HCT116 (cell line): ENCODE results near the gene CTR9. TPM values are rescaled to one million over a fixed set of nuclear protein-coding genes. Genes with fewer than 3 reads are reported as not detected.

Experiments
- ATAC-seq: fragments of 200-7000 bp; cut with Tn5 transposase; 2 replicates; pipeline ENCODE4 v1.9.1; 2020; ENCODE audit warnings: mild to moderate bottlenecking, moderate library complexity
- BruUV-seq: library from RNA; stranded (reverse); fragments of 400-500 nt; replicated peaks from 2 replicates; lab custom pipeline; 2021; lab: Mats Ljungman, UMichigan
- CTCF ChIA-PET: fragments of 300-600 bp; sonication (Branson Sonifier 250); formaldehyde crosslinking; loops from one replicate; lab custom pipeline; 2021; ENCODE audit warnings: antibody characterized with exemption; lab: Charles Lee
- POLR2A ChIA-PET: fragments of 300-600, 350-600 bp; sonication (Branson Sonifier 250); formaldehyde crosslinking; loops from one replicate; lab custom pipeline; 2021; ENCODE audit warnings: antibody characterized with exemption; lab: Charles Lee
- RAD21 ChIA-PET, 2 experiments: fragments of 300-600 bp; sonication (Branson Sonifier 250); formaldehyde crosslinking; loops; one replicate each; lab custom pipeline; 2023; ENCODE audit warnings: low total read pairs in 2 of 2; ENCODE audit not compliant: uncharacterized antibody in 2 of 2, unreplicated experiment in 2 of 2, low non-redundant PET in 1 of 2; lab: Charles Lee
- DNase-seq: peaks from one replicate; pipeline ENCODE4 v3.0.0-alpha.2; 2010; ENCODE audit warnings: low read depth, low spot score
- H2AFZ ChIP-seq: fragments of 200-600 bp; shearing (Covaris generic), sonication (generic); 2 replicates; pipeline ENCODE4 v1.6.1; 2017; ENCODE audit warnings: low read depth, mixed run types, mixed read lengths, antibody characterized with exemption, low read length; ENCODE audit not compliant: poor library complexity, severe bottlenecking
- H3K27ac ChIP-seq: 2 replicates; pipeline ENCODE4 v1.5.1; 2012; ENCODE audit warnings: low read depth, low read length
- H3K27me3 ChIP-seq: fragments of 200-600 bp; sonication (generic); 2 replicates; pipeline ENCODE4 v1.6.1; 2016; ENCODE audit warnings: mixed run types, low read length, mixed read lengths; ENCODE audit not compliant: insufficient read depth
- H3K36me3 ChIP-seq, 2 experiments: fragments of 200-500 bp in 1 of 2; fragments of 200-600 bp in 1 of 2; sonication (Bioruptor generic) in 1 of 2; sonication (generic) in 1 of 2; 2 replicates each; pipeline versions ENCODE4 v1.5.1 to v1.6.1; 2014 to 2016; ENCODE audit warnings: low read length in 2 of 2, inconsistent platforms in 1 of 2, mixed read lengths in 1 of 2, mixed run types in 1 of 2; ENCODE audit not compliant: insufficient read depth in 2 of 2, control insufficient read depth in 1 of 2
- H3K4me1 ChIP-seq, 2 experiments: fragments of 200-600 bp in 1 of 2; sonication (generic) in 1 of 2; 2 replicates each; pipeline versions ENCODE4 v1.5.1 to v1.6.1; 2012 to 2017; ENCODE audit warnings: low read length in 2 of 2, inconsistent platforms in 1 of 2, mild to moderate bottlenecking in 1 of 2, mixed read lengths in 1 of 2, mixed run types in 1 of 2, moderate library complexity in 1 of 2; ENCODE audit not compliant: insufficient read depth in 2 of 2, control insufficient read depth in 1 of 2
- H3K4me2 ChIP-seq: fragments of 200-600 bp; sonication (generic); 2 replicates; pipeline ENCODE4 v1.6.1; 2017; ENCODE audit warnings: mixed run types, low read length, mixed read lengths
- H3K4me3 ChIP-seq, 2 experiments: fragments of 200-600 bp in 1 of 2; sonication (generic) in 1 of 2; replicated peaks in 1 of 2; 2 replicates each; pipeline ENCODE4 v1.5.1; 2011 to 2016; ENCODE audit warnings: low read length in 2 of 2, control low read depth in 1 of 2, low read depth in 1 of 2, mild to moderate bottlenecking in 1 of 2, mixed read lengths in 1 of 2, mixed run types in 1 of 2
- H3K79me2 ChIP-seq: fragments of 200-600 bp; sonication (generic); 2 replicates; pipeline ENCODE4 v1.6.1; 2017; ENCODE audit warnings: mild to moderate bottlenecking, mixed run types, low read length, moderate library complexity, mixed read lengths; ENCODE audit not compliant: insufficient read depth
- H3K9ac ChIP-seq: fragments of 200-600 bp; sonication (generic); 2 replicates; pipeline ENCODE4 v1.6.1; 2016; ENCODE audit warnings: low read length, mixed read lengths
- H3K9me2 ChIP-seq: fragments of 200-600 bp; sonication (generic), shearing (Covaris generic); 2 replicates; pipeline ENCODE4 v1.6.1; 2017; ENCODE audit warnings: mixed run types, mild to moderate bottlenecking, moderate library complexity; ENCODE audit not compliant: insufficient read depth
- H3K9me3 ChIP-seq, 2 experiments: fragments of 200-500 bp in 1 of 2; fragments of 200-600 bp in 1 of 2; sonication (Bioruptor generic) in 1 of 2; sonication (generic) in 1 of 2; 2 replicates each; pipeline ENCODE4 v1.6.1; 2014 to 2017; ENCODE audit warnings: low read length in 2 of 2, mixed read lengths in 2 of 2, inconsistent platforms in 1 of 2, low read depth in 1 of 2, mild to moderate bottlenecking in 1 of 2, mixed run types in 1 of 2, moderate library complexity in 1 of 2; ENCODE audit not compliant: control insufficient read depth in 1 of 2, insufficient read depth in 1 of 2
- H4K20me1 ChIP-seq: fragments of 200-600 bp; sonication (generic), shearing (Covaris generic); 2 replicates; pipeline ENCODE4 v1.6.1; 2017; ENCODE audit warnings: mixed run types, mild to moderate bottlenecking, moderate library complexity; ENCODE audit not compliant: insufficient read depth
- CBX3 ChIP-seq: IDR thresholded peaks from 2 replicates; pipeline ENCODE4 v1.6.1; 2012; ENCODE audit warnings: low read depth
- CEBPB ChIP-seq: IDR thresholded peaks from 2 replicates; pipeline ENCODE4 v1.6.1; 2012; ENCODE audit warnings: low read depth
- EGR1 ChIP-seq: IDR thresholded peaks from 2 replicates; pipeline ENCODE4 v1.6.1; 2012; ENCODE audit warnings: low read depth
- ELF1 ChIP-seq: IDR thresholded peaks from 2 replicates; pipeline ENCODE4 v1.6.1; 2012; ENCODE audit warnings: low read depth, borderline replicate concordance
- EZH2phosphoT487 ChIP-seq: fragments of 200-600 bp; IDR thresholded peaks from 2 replicates; pipeline ENCODE4 v1.6.1; 2018; ENCODE audit warnings: antibody characterized with exemption, borderline replicate concordance
- FOSL1 ChIP-seq: IDR thresholded peaks from 2 replicates; pipeline ENCODE4 v1.6.1; 2012; ENCODE audit warnings: low read depth
- POLR2A ChIP-seq: IDR thresholded peaks from 2 replicates; pipeline ENCODE4 v1.7.0; 2011; ENCODE audit warnings: borderline replicate concordance; ENCODE audit not compliant: insufficient read depth, insufficient read length; ENCODE audit errors: extremely low read depth
- POLR2AphosphoS5 ChIP-seq: IDR thresholded peaks from 2 replicates; pipeline ENCODE4 v1.6.1; 2011; ENCODE audit warnings: mild to moderate bottlenecking, low read depth, low read length, moderate library complexity
- RAD21 ChIP-seq: IDR thresholded peaks from 2 replicates; pipeline ENCODE4 v1.6.1; 2012; ENCODE audit warnings: low read depth, mild to moderate bottlenecking
- SIN3A ChIP-seq: IDR thresholded peaks from 2 replicates; pipeline ENCODE4 v1.6.1; 2012; ENCODE audit warnings: low read depth
- SP1 ChIP-seq: IDR thresholded peaks from 2 replicates; pipeline ENCODE4 v1.6.1; 2012; ENCODE audit warnings: low read depth
- SRF ChIP-seq: IDR thresholded peaks from 2 replicates; pipeline ENCODE4 v1.6.1; 2012; ENCODE audit warnings: low read depth
- YY1 ChIP-seq: IDR thresholded peaks from 2 replicates; pipeline ENCODE4 v1.6.1; 2011; ENCODE audit warnings: low read length, low read depth, moderate library complexity, mild to moderate bottlenecking; ENCODE audit not compliant: insufficient replicate concordance; ENCODE audit errors: extremely low read depth
- ZFX ChIP-seq: fragments of 450-650 bp; IDR thresholded peaks from 2 replicates; pipeline ENCODE4 v1.6.1; 2017
- ZNF274 ChIP-seq: fragments of 200-500 bp; sonication (Bioruptor generic); IDR thresholded peaks from 2 replicates; pipeline ENCODE4 v1.6.1; 2014; ENCODE audit warnings: mild to moderate bottlenecking, low read depth, low read length, inconsistent platforms
- intact Hi-C: fragments of 100-400 bp; cut with micrococcal nuclease; formaldehyde crosslinking; loops from 2 replicates; pipeline ENCODE4 v1.10.0; 2022
- total RNA-seq: library from RNA; stranded (reverse); gene quantifications from one replicate; pipeline ENCODE4 v1.2.1, GENCODE V29; 2021; ENCODE audit not compliant: unreplicated experiment
- TF ChIP-seq, protein P1 (sequence below): IDR thresholded peaks from 2 replicates; pipeline ENCODE4 v1.6.1; 2011; ENCODE audit warnings: mild to moderate bottlenecking, low read length, moderate library complexity; ENCODE audit not compliant: insufficient replicate concordance; ENCODE audit errors: extremely low read depth
- TF ChIP-seq, protein P2 (sequence below): IDR thresholded peaks from 2 replicates; pipeline ENCODE4 v1.6.1; 2012
- TF ChIP-seq, protein P3 (sequence below): IDR thresholded peaks from 2 replicates; pipeline ENCODE4 v1.6.1; 2012
- TF ChIP-seq, protein P4 (sequence below), 3 experiments: fragments of 200-600 bp in 1 of 3; sonication (generic) in 1 of 3; IDR thresholded peaks in 2 of 3; conservative IDR thresholded peaks in 1 of 3; 2 replicates each; pipeline ENCODE4 v1.5.1; 2012 to 2017; ENCODE audit warnings: low read depth in 2 of 3, low read length in 2 of 3, antibody characterized with exemption in 1 of 3, borderline replicate concordance in 1 of 3, control low read depth in 1 of 3, mild to moderate bottlenecking in 1 of 3, mixed read lengths in 1 of 3, mixed run types in 1 of 3, moderate library complexity in 1 of 3; ENCODE audit not compliant: insufficient read depth in 1 of 3

CTR9 gene
- total RNA-seq, 1 experiment from 2014 or later, result 68.4 TPM

DNA sequence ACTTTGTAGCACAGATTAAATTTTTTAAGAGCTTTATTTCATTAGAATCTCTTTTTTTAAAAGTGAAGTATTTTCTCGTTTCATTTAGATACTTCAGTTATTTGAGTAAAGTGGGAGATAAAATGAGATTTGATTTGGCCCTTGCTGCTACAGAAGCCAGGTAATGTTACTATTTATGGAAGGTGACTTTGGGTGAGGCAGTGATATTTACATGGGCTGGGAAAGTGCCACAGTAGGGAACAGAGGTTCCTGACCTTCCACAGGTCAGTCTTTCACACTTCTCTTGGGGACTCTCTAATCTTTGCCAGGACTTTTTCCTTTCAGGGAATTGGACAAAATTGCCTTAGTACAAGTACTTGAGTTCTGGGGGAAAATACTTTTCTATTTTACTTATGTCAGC is 20.4 kb downstream of the CTR9 start:
- H3K9me3 ChIP-seq, result no peaks in the 10 kb centered on the region
- TF ChIP-seq SIN3A (no peak), EGR1 (no peak), ELF1 (no peak), SRF (no peak), EZH2phosphoT487 (no peak), CBX3 (no peak), POLR2AphosphoS5 (no peak), YY1 (no peak), RAD21 (no peak), FOSL1 (no peak), ZFX (no peak), POLR2A (no peak), CEBPB (no peak), ZNF274 (no peak), SP1 (no peak)
- TF ChIP-seq, protein P1, sequence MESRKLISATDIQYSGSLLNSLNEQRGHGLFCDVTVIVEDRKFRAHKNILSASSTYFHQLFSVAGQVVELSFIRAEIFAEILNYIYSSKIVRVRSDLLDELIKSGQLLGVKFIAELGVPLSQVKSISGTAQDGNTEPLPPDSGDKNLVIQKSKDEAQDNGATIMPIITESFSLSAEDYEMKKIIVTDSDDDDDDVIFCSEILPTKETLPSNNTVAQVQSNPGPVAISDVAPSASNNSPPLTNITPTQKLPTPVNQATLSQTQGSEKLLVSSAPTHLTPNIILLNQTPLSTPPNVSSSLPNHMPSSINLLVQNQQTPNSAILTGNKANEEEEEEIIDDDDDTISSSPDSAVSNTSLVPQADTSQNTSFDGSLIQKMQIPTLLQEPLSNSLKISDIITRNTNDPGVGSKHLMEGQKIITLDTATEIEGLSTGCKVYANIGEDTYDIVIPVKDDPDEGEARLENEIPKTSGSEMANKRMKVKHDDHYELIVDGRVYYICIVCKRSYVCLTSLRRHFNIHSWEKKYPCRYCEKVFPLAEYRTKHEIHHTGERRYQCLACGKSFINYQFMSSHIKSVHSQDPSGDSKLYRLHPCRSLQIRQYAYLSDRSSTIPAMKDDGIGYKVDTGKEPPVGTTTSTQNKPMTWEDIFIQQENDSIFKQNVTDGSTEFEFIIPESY, result no peak
- TF ChIP-seq, protein P2, sequence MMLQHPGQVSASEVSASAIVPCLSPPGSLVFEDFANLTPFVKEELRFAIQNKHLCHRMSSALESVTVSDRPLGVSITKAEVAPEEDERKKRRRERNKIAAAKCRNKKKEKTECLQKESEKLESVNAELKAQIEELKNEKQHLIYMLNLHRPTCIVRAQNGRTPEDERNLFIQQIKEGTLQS, result no peak
- TF ChIP-seq, protein P3, sequence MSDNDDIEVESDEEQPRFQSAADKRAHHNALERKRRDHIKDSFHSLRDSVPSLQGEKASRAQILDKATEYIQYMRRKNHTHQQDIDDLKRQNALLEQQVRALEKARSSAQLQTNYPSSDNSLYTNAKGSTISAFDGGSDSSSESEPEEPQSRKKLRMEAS, result no peak
- TF ChIP-seq, protein P4, sequence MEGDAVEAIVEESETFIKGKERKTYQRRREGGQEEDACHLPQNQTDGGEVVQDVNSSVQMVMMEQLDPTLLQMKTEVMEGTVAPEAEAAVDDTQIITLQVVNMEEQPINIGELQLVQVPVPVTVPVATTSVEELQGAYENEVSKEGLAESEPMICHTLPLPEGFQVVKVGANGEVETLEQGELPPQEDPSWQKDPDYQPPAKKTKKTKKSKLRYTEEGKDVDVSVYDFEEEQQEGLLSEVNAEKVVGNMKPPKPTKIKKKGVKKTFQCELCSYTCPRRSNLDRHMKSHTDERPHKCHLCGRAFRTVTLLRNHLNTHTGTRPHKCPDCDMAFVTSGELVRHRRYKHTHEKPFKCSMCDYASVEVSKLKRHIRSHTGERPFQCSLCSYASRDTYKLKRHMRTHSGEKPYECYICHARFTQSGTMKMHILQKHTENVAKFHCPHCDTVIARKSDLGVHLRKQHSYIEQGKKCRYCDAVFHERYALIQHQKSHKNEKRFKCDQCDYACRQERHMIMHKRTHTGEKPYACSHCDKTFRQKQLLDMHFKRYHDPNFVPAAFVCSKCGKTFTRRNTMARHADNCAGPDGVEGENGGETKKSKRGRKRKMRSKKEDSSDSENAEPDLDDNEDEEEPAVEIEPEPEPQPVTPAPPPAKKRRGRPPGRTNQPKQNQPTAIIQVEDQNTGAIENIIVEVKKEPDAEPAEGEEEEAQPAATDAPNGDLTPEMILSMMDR (IDR thresholded peaks at IDR 0.05 in 2 of 3, conservative IDR thresholded peaks at IDR 0.05 in 1 of 3; ENCODE audit: borderline replicate concordance in 1 of 3, insufficient read depth in 1 of 3, low read depth in 2 of 3, low read length in 2 of 3), result no peak
- TF ChIP-seq, all 23 proteins: peak for 0
- ATAC-seq, result no peak
- no peak overlapping the region for H3K27ac ChIP-seq
- H3K4me2 ChIP-seq, result no peak overlapping the region
- H3K4me1 ChIP-seq, result no peaks in the 10 kb centered on the region
- CTCF ChIA-PET, result interaction anchor here (1.1 to 1.9 kb wide), 3 partner anchors 13 to 21 kb away, joined by 3 to 10 read pairs (median 7); partner anchors contain the start of gene CTR9
- intact Hi-C loops, result loop anchor here (5.0 kb wide), 1 partner anchor 251 kb away; no protein-coding TSS in a partner anchor
- no peak overlapping the region for H3K4me3 ChIP-seq
- no peaks in the 10 kb centered on the region for H4K20me1 ChIP-seq
- POLR2A ChIA-PET, result interaction anchor here (1.4 to 2.3 kb wide), 3 partner anchors 20 to 78 kb away, joined by 3 to 9 read pairs (median 8); partner anchors contain the start of genes CTR9 and EIF4G2
- no TSS peak for BruUV-seq
- H3K9me2 ChIP-seq, result no peaks in the 10 kb centered on the region
- H3K27me3 ChIP-seq, result no peaks in the 10 kb centered on the region
- no peak overlapping the region for H3K9ac ChIP-seq
- RAD21 ChIA-PET, result no interaction called here
- H3K79me2 ChIP-seq, result peaks cover 5% of the 10 kb centered on the region; the same call in 1 of the 2 replicates
- peaks cover 64 to 76% of the 10 kb centered on the region in 2 experiments for H3K36me3 ChIP-seq
- DNase-seq, result no peak
- H2AFZ ChIP-seq, result no peak overlapping the region
